Activated T-helper 1 cell treated with anti-CD3 and anti-CD28 coated beads, Interleukin-12 subunit alpha, Interleukin-12 subunit beta, Interleukin-2, Interleukin-4 antibody, amounts not matched to agents 30 ng/mL and 10 ng/mL and 1 ng/mL, durations not matched to agents 14 hours and 24 hours and 36 hours (primary cell): ENCODE data around the gene SHANK3. TPM values are rescaled to one million over a fixed set of nuclear protein-coding genes. Genes with fewer than 3 reads are reported as not detected.

Experiments
- DNase-seq: peaks from one replicate; pipeline ENCODE4 v3.0.0; 2021; ENCODE audit warnings: low spot score
- H3K27ac Mint-ChIP-seq: one replicate; pipeline ENCODE4 v1.8.0; 2021; ENCODE audit warnings: mild to moderate bottlenecking, mixed read lengths
- H3K27me3 Mint-ChIP-seq: one replicate; pipeline ENCODE4 v1.8.0; 2022; ENCODE audit warnings: mild to moderate bottlenecking, moderate library complexity, mixed read lengths; ENCODE audit not compliant: insufficient read depth
- H3K36me3 Mint-ChIP-seq: one replicate; pipeline ENCODE4 v1.8.0; 2021; ENCODE audit warnings: low read depth, mixed read lengths
- H3K4me1 Mint-ChIP-seq: one replicate; pipeline ENCODE4 v1.8.0; 2021; ENCODE audit warnings: low read depth, mixed read lengths
- H3K4me3 Mint-ChIP-seq: one replicate; pipeline ENCODE4 v1.8.0; 2021; ENCODE audit warnings: mild to moderate bottlenecking, moderate library complexity, mixed read lengths
- H3K9me3 Mint-ChIP-seq: one replicate; pipeline ENCODE4 v1.8.0; 2021; ENCODE audit warnings: mixed read lengths
- intact Hi-C: fragments of 100-400 bp; cut with micrococcal nuclease; formaldehyde crosslinking; loops from one replicate; pipeline ENCODE4 v1.15.1; 2024
- total RNA-seq: library from RNA; stranded (reverse); gene quantifications from 2 replicates; pipeline ENCODE4 v1.2.3, GENCODE V29; 2022

Gene SHANK3
- total RNA-seq = 0.05 and 0.10 TPM in 2 replicates

- H3K27me3 Mint-ChIP-seq = peaks cover 53% of the 10 kb centered on the region
Observed at GRCh38 chr22:50672471-50673230, at the start of gene SHANK3. Gene SHANK3, plus strand, starts transcription at chr22:50672823.

GRCh38 chr22:50624347-50625130, 48.1 kb upstream of the SHANK3 start:
- Mint-ChIP-seq H3K9me3 (no peaks in the 10 kb centered on the region), H3K4me3 (peak overlapping the region; percentile 13), H3K27me3 (no peaks in the 10 kb centered on the region), H3K27ac (no peak overlapping the region), H3K4me1 (peaks cover 46% of the 10 kb centered on the region), H3K36me3 (peaks cover 8% of the 10 kb centered on the region)
- intact Hi-C loops = loop anchor here (5.0 kb wide), 1 partner anchor 48 kb away; the partner anchor contains the start of gene SHANK3
- DNase-seq = no peak

More at GRCh38 chr22:50672471-50673230, at the start of gene SHANK3:
- peak within 1 kb of the TSS; percentile 30 for H3K4me3 Mint-ChIP-seq
- H3K9me3 Mint-ChIP-seq = no peaks in the 10 kb centered on the region
- peaks cover 5% of the 10 kb centered on the region for H3K4me1 Mint-ChIP-seq
- peak within 1 kb of the TSS; percentile 69 for H3K27ac Mint-ChIP-seq
- H3K36me3 Mint-ChIP-seq = no peaks in the 10 kb centered on the region
- no peak for DNase-seq
- intact Hi-C loops = loop anchor here (5.0 kb wide), 1 partner anchor 45 kb away; the partner anchor contains the start of gene ARSA

- no peaks in the 10 kb centered on the region for H3K9me3 Mint-ChIP-seq
- intact Hi-C loops = loop anchor here (5.0 kb wide), 1 partner anchor 47 kb away; the partner anchor contains the start of gene SHANK3
- DNase-seq = no peak
- peak overlapping the region; percentile 2 for H3K4me3 Mint-ChIP-seq
- H3K27me3 Mint-ChIP-seq = no peaks in the 10 kb centered on the region
- peaks cover 8% of the 10 kb centered on the region for H3K36me3 Mint-ChIP-seq
- H3K4me1 Mint-ChIP-seq = peaks cover 42% of the 10 kb centered on the region
- no peak overlapping the region for H3K27ac Mint-ChIP-seq
Observed at GRCh38 chr22:50625131-50625567, 47.5 kb upstream of the SHANK3 start.

- Mint-ChIP-seq H3K4me3 (peak overlapping the region; percentile 82), H3K36me3 (peaks cover 8% of the 10 kb centered on the region), H3K9me3 (no peaks in the 10 kb centered on the region), H3K4me1 (peaks cover 38% of the 10 kb centered on the region), H3K27me3 (no peaks in the 10 kb centered on the region), H3K27ac (no peak overlapping the region)
- intact Hi-C loops = loop anchor here (5.0 kb wide), 1 partner anchor 47 kb away; the partner anchor contains the start of gene SHANK3
- DNase-seq = no peak
Observed at GRCh38 chr22:50625568-50626313, 46.9 kb upstream of the SHANK3 start.

DNA sequence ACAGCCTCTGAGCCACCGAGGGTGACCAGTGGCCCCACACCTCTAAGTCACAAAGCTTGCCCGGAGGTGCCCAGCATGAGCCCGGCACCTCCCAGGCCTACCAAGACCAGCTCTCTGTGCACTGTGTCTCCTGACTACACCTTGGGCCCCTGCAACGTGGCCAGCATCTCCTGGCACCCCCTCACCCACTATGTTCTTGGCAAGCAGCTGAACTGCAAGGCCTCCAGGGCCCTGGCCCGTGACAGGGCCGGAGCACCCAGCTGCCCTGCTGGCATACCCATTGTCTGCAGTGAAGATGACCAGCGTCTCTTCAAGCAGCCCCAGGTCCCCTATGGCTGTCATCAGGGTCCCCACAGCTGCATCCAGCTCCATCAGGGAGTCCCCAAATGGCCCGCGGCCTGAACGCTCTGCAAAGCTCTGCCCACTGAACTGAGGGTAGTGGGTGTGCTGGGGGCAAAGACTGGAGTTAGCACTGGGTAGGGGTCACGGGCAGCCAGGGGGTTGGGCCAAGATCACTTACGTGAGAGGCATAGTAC, 46.2 kb upstream of the SHANK3 start:
- Mint-ChIP-seq H3K36me3 (peaks cover 8% of the 10 kb centered on the region), H3K4me3 (peak overlapping the region; percentile 82), H3K27me3 (no peaks in the 10 kb centered on the region), H3K4me1 (peaks cover 31% of the 10 kb centered on the region), H3K9me3 (no peaks in the 10 kb centered on the region), H3K27ac (peak overlapping the region; percentile 68)
- no peak for DNase-seq
- intact Hi-C loops = loop anchor here (5.0 kb wide), 1 partner anchor 46 kb away; the partner anchor contains the start of gene SHANK3

DNA sequence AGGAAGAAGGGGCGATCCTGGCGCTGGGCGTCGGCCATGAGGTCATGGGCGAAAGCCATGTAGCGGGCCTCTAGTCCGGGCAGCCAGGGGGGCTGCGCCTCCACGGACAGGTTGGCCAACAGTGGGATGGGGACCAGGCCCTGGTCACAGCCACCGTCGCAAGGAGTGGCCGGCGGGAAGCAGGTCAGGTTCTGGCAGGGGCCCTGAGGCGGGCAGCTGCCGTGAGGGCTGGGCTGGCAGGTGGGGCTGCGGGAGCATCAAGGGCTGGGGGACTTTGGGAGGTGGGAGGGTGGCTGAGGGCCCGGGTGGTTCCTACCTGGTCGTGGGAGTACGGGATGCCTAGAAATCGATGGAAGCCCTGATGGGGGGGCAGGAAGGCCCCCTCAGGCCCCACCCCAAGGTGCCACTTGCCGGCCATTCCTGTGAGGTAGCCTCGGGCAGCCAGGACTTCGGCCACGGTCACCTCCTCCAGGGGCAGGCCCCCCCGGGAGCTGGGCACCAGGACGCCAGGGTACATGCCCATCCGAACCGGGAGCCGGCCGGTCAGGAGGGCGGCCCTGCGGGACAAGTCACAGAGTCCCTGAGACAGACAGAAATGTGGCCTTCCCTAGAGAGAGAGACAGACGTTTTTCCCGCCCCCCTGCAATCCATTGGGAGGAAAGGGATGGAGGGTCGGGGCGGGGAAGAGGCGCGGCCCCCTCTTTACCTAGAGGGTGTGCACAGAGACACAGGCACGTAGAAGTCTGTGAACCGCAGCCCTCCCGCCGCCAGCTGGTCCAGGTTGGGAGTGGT, 45.6 kb upstream of the SHANK3 start:
- peak overlapping the region; percentile 68 for H3K27ac Mint-ChIP-seq
- H3K9me3 Mint-ChIP-seq = no peaks in the 10 kb centered on the region
- peaks cover 1% of the 10 kb centered on the region for H3K27me3 Mint-ChIP-seq
- H3K4me3 Mint-ChIP-seq = peak overlapping the region; percentile 82
- intact Hi-C loops = loop anchor here (5.0 kb wide), 1 partner anchor 45 kb away; the partner anchor contains the start of gene SHANK3
- DNase-seq = no peak
- H3K36me3 Mint-ChIP-seq = peaks cover 8% of the 10 kb centered on the region
- H3K4me1 Mint-ChIP-seq = peaks cover 24% of the 10 kb centered on the region

GRCh38 chr22:50627642-50628542, 44.7 kb upstream of the SHANK3 start, which contains the start of gene ARSA:
Gene ARSA, minus strand, starts transcription at chr22:50628152. Its CDS starts 373 bp downstream, at chr22:50627779.
- Mint-ChIP-seq H3K9me3 (no peaks in the 10 kb centered on the region), H3K27me3 (peaks cover 2% of the 10 kb centered on the region), H3K4me3 (peak within 1 kb of the TSS; percentile 91), H3K27ac (peak within 1 kb of the TSS; percentile 52), H3K36me3 (peaks cover 8% of the 10 kb centered on the region), H3K4me1 (peaks cover 16% of the 10 kb centered on the region)
- intact Hi-C loops = loop anchor here (1.0 to 5.0 kb wide), 6 partner anchors 8 to 286 kb away; partner anchors contain the start of genes CHKB, NCAPH2 and SHANK3
- DNase-seq = peak; percentile 78

GRCh38 chr22:50628543-50629134, 44.0 kb upstream of the SHANK3 start:
- peaks cover 8% of the 10 kb centered on the region for H3K36me3 Mint-ChIP-seq
- H3K27ac Mint-ChIP-seq = peak overlapping the region; percentile 18
- H3K27me3 Mint-ChIP-seq = peaks cover 2% of the 10 kb centered on the region
- intact Hi-C loops = loop anchor here (1.0 to 5.0 kb wide), 6 partner anchors 8 to 286 kb away; partner anchors contain the start of genes CHKB, NCAPH2 and SHANK3
- H3K9me3 Mint-ChIP-seq = no peaks in the 10 kb centered on the region
- peak overlapping the region; percentile 91 for H3K4me3 Mint-ChIP-seq
- H3K4me1 Mint-ChIP-seq = peaks cover 14% of the 10 kb centered on the region
- DNase-seq = no peak

DNA sequence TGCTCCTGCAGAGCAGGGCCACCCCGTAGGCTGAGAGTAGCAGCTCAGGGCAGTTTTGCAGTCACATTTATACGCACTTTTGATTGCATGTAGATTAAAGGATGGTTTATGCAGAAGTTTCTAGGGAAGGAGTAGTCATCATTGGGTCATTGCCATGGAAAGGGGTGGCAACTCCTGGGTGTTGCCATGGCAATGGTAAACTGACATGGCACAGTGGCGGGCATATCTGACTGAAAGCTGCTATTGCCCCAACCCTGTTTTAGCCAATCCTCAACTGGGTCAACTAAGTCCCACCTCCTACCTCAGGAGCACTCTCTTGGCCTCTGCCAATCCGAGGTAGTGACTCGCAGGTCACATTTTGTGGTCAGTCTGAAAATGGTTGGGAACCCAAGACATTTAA, 42.2 kb upstream of the SHANK3 start:
- Mint-ChIP-seq H3K27me3 (peaks cover 2% of the 10 kb centered on the region), H3K27ac (no peak overlapping the region), H3K9me3 (no peaks in the 10 kb centered on the region), H3K4me1 (peaks cover 14% of the 10 kb centered on the region), H3K4me3 (no peak overlapping the region), H3K36me3 (peaks cover 6% of the 10 kb centered on the region)
- no peak for DNase-seq
- intact Hi-C loops = no loop called here

DNA sequence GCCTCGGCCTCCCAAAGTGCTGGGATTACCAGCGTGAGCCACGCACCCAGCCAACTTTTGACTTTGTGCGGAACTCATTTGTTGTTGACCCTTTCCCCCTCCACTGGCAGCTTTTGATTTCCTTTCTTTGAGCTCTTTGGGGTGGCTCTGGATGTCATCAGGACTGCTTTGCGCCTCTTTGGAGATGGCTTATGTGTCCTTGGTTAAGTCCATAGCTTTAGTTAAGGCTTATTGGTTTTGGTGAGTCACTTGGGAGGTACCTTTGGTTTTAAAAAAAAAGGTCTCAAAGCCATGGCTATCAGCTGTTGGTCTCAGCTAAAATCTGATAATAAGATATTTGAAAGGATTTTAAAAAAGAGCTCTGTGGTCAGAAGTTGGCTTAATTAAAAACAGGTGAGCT, 39.5 kb upstream of the SHANK3 start:
- Mint-ChIP-seq H3K9me3 (no peaks in the 10 kb centered on the region), H3K4me1 (peaks cover 9% of the 10 kb centered on the region), H3K36me3 (peaks cover 2% of the 10 kb centered on the region), H3K4me3 (no peak overlapping the region), H3K27me3 (peaks cover 2% of the 10 kb centered on the region), H3K27ac (no peak overlapping the region)
- DNase-seq = no peak
- intact Hi-C loops = no loop called here
